ENCODE measurements around the gene CDRT4. TPM values are rescaled to one million over a fixed set of nuclear protein-coding genes. Genes with fewer than 3 reads are reported as not detected.

Gene CDRT4
- total RNA-seq, 1 donor from 2014 or later, result 9.1 TPM

DNA sequence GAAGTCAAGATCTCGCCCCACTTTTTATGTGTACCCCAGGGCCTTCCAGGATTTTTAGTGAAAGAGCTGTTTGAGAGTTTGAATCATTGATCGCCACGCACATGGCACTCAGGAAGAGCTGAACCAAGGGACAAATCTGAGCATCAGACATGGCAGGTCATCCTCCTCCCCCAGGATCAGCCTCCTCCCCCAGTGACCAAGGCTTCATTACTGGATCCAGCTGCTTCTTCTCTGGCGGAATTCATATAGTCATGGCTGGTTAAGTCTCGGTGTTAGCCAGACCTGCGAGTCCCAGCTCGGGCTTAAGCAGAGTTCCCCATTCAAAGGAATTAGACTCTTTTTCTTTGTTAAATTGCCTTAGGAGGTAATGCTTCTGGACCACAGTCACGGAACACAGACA lies 32.5 kb downstream of the CDRT4 start:
- TF ChIP-seq, protein P1, sequence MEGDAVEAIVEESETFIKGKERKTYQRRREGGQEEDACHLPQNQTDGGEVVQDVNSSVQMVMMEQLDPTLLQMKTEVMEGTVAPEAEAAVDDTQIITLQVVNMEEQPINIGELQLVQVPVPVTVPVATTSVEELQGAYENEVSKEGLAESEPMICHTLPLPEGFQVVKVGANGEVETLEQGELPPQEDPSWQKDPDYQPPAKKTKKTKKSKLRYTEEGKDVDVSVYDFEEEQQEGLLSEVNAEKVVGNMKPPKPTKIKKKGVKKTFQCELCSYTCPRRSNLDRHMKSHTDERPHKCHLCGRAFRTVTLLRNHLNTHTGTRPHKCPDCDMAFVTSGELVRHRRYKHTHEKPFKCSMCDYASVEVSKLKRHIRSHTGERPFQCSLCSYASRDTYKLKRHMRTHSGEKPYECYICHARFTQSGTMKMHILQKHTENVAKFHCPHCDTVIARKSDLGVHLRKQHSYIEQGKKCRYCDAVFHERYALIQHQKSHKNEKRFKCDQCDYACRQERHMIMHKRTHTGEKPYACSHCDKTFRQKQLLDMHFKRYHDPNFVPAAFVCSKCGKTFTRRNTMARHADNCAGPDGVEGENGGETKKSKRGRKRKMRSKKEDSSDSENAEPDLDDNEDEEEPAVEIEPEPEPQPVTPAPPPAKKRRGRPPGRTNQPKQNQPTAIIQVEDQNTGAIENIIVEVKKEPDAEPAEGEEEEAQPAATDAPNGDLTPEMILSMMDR (IDR thresholded peaks at IDR 0.05), result no peak
- peaks cover 12% of the 10 kb centered on the region for H3K4me1 Mint-ChIP-seq (ENCODE audit: low read depth)
- peaks cover 4% of the 10 kb centered on the region for H3K36me3 Mint-ChIP-seq (ENCODE audit: low read depth)
- peak overlapping the region; percentile 84 for H3K27ac Mint-ChIP-seq (ENCODE audit: unreplicated experiment)
- no peak for DNase-seq (ENCODE audit: low spot score)
- H3K27me3 Mint-ChIP-seq (ENCODE audit: low read depth), result no peaks in the 10 kb centered on the region
- H3K9me3 Mint-ChIP-seq (ENCODE audit: low read depth), result no peaks in the 10 kb centered on the region
- no peak overlapping the region for H3K4me3 Mint-ChIP-seq (ENCODE audit: unreplicated experiment)

DNA sequence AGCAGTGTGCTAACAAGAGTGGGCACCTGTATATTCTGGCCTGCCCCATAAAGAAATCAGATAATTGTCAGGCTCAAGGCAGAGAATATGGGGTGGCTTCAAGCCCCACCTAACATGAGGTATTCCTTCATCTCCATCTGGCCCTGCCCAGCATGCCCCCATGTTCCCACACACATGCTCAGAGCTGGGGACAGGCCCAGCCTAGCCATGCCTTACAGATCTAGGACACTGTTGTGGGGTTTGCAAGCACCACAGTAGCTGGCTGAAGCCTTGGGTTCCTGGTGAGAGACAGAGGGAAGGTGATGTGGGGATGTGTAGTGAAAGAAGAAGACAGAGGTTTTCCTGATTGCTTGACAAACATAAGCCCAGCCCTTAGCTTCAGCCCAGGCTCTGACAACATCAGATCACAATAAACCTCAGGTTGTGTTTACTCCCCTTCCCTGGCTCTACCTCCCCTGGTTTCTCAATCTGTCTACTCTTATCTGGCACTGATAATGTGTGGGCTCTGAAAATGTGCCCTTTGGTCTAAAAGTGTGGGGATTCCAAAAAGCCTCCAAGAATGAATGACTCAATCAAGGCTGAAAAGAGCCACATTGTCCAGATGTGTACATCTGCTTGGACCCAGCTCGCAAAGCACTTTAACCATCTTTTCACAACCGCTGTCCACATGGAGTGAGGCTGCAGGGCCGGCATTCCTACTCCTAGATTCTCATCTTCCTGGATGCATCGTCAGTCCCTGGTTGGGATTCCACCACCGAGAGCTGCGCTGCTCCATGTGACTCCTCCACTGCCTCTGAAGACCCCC lies 34.4 kb downstream of the CDRT4 start:
- Mint-ChIP-seq H3K4me1 (ENCODE audit: low read depth) (peaks cover 12% of the 10 kb centered on the region), H3K9me3 (ENCODE audit: low read depth) (no peaks in the 10 kb centered on the region), H3K36me3 (ENCODE audit: low read depth) (peaks cover 6% of the 10 kb centered on the region), H3K27me3 (ENCODE audit: low read depth) (no peaks in the 10 kb centered on the region), H3K4me3 (ENCODE audit: unreplicated experiment) (no peak overlapping the region), H3K27ac (ENCODE audit: unreplicated experiment) (peak overlapping the region; percentile 10)
- no peak for DNase-seq (ENCODE audit: low spot score)
- TF ChIP-seq, protein P1 (IDR thresholded peaks at IDR 0.05), result no peak

DNA sequence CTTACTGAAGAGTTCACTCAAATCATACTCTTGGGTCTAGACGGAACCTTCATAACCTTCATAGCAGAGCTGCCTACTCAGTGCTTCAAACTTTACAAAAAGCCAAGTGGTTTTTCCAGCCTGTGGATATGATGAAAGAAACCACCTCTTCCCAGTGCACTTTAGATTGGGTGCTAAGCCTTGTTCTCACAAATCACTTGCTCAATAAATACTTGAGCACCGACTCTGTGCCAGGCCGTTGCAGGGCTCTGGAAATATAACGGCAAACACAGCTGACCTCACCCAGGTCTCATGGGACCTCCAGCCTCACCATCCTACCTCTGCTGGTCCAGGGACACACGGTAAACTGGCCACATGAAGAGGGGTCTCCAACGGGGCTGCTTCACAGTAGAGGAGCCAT lies 35.7 kb downstream of the CDRT4 start:
- Mint-ChIP-seq H3K4me1 (ENCODE audit: low read depth) (peaks cover 12% of the 10 kb centered on the region), H3K36me3 (ENCODE audit: low read depth) (peaks cover 6% of the 10 kb centered on the region), H3K4me3 (ENCODE audit: unreplicated experiment) (no peak overlapping the region), H3K27me3 (ENCODE audit: low read depth) (no peaks in the 10 kb centered on the region), H3K27ac (ENCODE audit: unreplicated experiment) (no peak overlapping the region), H3K9me3 (ENCODE audit: low read depth) (no peaks in the 10 kb centered on the region)
- DNase-seq (ENCODE audit: low spot score), result no peak
- TF ChIP-seq, protein P1 (IDR thresholded peaks at IDR 0.05), result no peak

DNA sequence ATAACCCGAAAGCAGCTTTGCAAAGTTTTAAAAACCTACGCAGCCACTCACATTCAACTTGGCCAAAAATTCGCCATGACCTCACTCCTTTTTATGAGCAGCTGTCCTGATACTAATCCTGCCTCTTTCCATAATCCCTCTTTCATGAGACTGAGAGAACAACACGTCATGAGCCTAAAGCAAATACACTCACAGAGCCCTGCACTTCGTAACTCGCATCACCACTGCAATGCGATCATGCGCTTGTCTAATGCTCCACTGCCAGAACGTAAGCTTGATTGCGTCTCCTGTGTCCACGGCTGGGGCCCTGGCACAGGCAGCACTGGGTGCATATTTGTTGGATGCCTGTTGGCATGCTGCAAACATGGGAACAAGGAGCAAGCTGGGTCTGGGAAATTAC lies 36.2 kb downstream of the CDRT4 start:
- no peaks in the 10 kb centered on the region for H3K9me3 Mint-ChIP-seq (ENCODE audit: low read depth)
- no peak overlapping the region for H3K4me3 Mint-ChIP-seq (ENCODE audit: unreplicated experiment)
- DNase-seq (ENCODE audit: low spot score), result no peak
- peaks cover 12% of the 10 kb centered on the region for H3K4me1 Mint-ChIP-seq (ENCODE audit: low read depth)
- H3K36me3 Mint-ChIP-seq (ENCODE audit: low read depth), result peaks cover 6% of the 10 kb centered on the region
- TF ChIP-seq, protein P1 (IDR thresholded peaks at IDR 0.05), result no peak
- no peaks in the 10 kb centered on the region for H3K27me3 Mint-ChIP-seq (ENCODE audit: low read depth)
- no peak overlapping the region for H3K27ac Mint-ChIP-seq (ENCODE audit: unreplicated experiment)

DNA sequence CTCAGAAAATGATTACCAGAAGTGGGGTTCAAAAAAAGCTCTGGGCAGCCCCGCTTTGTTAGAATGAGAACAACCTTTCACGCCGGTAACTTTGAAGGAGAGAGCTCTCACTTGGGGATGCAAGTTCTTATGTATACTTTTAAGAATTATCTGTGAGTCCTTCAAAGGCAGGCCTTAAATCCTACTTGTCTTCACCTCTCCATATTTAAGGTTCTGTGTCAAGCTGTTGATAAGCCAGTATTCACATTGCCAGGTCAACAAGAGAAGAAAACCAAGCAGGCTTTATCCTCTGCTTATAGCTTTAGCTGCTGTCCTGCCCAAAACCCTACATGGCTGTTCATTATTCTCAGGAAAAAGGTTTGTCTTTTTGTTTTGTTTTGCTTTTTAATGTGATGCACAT lies 42.9 kb downstream of the CDRT4 start:
- Mint-ChIP-seq H3K27me3 (ENCODE audit: low read depth) (no peaks in the 10 kb centered on the region), H3K36me3 (ENCODE audit: low read depth) (peaks cover 4% of the 10 kb centered on the region), H3K4me3 (ENCODE audit: unreplicated experiment) (no peak overlapping the region), H3K27ac (ENCODE audit: unreplicated experiment) (no peak overlapping the region), H3K9me3 (ENCODE audit: low read depth) (no peaks in the 10 kb centered on the region), H3K4me1 (ENCODE audit: low read depth) (peaks cover 24% of the 10 kb centered on the region)
- DNase-seq (ENCODE audit: low spot score), result no peak
- TF ChIP-seq, protein P1 (IDR thresholded peaks at IDR 0.05), result no peak

Measured in chondrocyte (in vitro differentiated cells).